NCI-H1092 (cell line): Measurements from ENCODE around the gene FIBIN.

Experiments
- DNase-seq: peaks from one replicate; lab custom pipeline; 2025; lab: John Stamatoyannopoulos, UW

FIBIN gene

DNA sequence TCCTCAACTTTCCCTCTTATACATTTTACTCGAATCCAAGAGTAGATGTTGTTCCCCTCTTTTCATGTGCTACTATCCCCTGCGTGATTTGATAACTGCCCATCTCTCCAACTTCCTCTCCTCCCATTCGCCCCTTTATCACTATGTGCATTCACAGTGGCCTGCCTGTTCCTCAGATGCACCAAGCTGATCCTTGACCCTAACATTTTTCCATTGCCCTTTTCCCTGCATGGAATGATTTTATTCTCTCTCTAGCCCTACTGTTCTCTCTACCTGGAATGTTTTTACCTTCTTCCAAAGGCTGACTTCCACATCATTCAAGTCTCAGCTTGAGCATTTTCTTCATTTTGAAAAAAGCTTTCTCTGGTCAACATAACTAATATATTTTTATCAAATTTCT, 31.0 kb downstream of the FIBIN start:
- DNase-seq = no peak

DNA sequence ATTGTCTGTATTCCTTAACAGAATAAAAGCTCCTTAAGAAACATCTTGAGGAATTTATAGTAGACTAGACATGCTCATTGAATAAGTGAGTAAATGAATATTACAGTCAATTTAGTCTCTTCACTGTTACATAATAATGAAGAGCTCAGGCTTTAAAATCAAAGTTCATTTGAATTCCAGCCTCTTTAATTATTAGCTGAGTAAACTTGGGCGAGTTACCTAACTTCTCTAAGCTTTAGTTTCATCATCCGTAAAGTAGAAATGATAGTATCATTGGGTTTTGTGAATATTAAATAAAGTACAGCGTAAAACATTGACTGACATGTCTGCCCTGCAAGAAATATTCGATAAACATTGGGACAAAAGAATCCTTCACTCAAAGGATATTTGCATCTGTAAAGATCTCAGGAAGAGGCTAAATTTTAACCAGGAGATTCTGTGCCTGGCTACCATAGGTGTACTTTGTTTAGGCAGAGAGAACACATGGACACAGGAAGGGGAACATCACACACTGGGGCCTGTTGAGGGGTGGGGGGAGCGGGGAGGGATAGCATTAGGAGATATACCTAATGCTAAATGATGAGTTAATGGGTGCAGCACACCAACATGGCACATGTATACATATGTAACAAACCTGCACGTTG, 31.5 kb downstream of the FIBIN start:
- no peak for DNase-seq

DNA sequence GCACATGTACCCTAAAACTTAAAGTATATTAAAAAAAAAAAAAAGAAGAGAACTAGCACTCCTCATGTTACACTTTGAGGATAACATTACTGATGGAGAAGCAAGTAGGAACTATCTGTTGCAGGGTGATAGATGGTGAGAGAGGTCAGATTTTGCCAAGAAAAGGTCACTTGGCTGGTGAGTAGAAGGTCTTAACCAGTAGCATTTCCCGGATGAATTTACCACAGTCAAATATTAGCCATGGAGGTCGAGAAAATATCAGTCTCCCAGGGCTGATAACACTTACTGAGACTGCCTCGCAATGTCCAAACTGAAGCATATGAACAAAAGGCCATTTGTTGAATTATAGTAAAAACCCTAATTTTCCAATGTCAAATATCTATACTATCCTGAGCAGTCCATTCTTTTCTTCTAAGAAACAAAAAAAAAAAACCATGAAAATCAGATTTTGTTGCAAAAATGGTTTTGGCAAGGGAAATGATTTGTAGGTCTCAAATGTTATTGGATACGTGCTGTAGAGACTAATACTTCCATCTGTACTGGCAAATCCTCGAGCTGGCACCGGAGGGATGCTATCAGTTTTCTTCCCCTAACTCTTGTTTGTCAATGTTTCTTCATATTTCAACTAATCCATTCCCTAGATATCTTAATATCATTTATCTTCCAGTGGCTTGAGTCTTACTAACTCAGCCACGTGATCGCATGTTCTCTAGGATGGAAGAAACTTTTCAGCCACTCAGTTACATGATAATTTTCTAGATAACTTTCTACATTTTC, 32.2 kb downstream of the FIBIN start:
- no peak for DNase-seq

DNA sequence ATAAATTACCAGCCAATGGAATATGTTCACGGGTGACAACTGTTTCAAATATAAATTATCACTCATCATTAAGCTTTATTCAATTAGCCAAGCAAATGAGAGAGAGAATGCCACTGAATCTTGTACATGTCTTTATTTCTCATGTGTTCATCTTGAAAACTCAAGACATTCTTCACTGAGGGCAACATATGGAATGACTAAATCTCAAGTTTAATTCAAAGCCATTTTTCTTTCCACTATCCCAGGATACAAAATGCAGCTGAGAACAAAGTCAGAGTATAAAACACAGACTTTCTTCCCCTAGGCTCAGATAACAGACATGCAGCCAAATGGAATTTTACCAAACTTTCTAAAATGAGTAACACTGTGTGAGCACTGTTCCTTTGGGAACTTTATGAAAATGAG, 34.7 kb downstream of the FIBIN start:
- DNase-seq = no peak

DNA sequence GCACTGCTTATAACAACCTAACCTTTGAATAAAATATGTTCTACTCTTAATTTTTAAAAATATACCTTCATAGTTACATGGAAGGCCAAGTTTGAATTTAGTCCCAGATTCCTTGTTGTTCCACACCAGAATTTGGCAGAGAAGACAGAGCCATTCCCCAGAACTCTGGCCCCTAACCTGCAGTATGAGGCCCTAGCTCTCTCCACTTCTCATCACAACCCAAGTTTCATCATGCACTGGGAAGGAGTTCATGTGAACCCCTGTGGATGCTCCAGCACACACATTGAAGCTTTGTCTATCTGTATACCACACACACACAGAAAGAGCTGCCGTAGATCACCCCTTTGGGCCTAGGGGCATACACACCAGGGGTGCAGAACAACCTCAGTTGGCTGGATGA, 36.1 kb downstream of the FIBIN start:
- DNase-seq = no peak

DNA sequence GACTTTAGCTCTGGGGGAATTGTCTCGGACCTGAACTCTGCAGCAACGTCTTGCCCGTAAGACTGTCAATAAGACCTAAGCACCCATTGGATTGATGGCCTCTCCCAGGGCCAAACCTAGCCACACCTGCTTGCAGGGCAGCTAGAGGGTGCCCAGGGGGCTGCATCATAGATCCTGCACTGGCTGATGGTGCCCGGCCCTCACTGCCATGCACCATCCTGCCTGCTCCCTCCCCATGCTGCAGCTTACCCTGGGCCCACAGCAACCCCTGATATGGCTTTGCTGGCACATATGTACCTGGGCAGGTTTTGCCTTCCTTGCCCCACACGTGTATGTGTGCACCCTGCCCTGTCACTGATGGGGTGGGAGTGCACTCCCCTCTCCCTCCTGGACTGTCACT, 37.8 kb downstream of the FIBIN start:
- no peak for DNase-seq

DNA sequence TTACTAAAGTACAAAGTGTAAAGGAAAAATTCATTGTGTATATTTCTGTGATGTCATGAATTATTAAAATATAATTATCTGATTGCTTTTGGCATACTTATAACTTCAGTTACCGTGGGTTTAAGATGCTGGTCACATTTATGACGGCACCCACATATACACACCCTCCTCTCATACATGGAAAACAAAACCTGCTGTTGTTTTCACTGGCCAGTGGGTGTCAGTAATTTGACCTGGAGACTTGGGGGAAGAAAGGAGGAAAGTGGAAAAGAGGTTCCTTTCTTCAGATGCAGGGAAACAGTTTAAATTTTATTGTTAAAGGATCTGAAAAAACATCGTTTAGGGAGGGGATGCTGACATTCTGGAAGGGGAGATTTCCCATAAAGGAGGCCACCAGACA, 46.0 kb downstream of the FIBIN start:
- no peak for DNase-seq

DNA sequence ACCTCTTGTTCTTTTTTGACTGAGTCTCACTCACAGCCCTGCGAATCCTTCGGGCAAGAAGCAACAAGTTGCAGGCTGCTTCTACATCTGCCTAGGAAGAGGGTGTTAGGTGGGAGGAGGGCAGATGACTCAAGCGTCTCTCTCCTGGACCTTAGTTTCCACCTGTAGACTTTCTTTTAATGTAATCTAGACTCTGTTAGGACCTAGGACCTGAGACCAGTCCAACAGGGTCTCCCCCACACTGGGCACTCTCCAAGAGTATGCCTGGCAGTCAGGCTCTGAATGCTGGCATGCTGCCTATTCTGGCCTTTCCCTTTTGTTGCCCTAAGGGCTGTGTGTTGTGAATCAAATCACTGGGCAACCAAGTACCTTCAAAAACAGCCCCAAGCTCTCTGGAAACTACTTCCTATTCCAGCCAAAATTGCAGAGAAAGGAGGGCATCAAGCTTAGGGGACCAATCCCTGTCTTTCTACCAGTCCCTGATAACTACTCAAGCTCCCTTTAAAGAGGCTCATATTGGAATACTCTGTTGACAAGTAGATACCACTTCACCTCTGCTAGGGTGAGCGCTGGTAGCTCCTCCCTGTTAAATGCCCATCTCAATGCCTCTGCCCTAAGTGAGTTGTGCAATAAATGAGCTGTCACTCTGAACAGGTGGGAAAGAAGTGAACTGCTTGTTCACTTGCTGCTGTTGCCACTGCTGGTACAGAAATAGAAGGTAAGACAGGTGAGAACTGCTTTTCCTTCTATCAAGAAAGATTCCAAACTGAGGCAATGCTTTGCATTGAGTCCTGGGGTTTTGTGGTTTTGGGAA, 46.6 kb downstream of the FIBIN start, which contains the start of gene BBOX1:
BBOX1 (plus strand) TSS at position 514 of the 814 bp plus-strand sequence. CDS start 14,616 bp downstream, outside the sequence.
- DNase-seq = no peak

DNA sequence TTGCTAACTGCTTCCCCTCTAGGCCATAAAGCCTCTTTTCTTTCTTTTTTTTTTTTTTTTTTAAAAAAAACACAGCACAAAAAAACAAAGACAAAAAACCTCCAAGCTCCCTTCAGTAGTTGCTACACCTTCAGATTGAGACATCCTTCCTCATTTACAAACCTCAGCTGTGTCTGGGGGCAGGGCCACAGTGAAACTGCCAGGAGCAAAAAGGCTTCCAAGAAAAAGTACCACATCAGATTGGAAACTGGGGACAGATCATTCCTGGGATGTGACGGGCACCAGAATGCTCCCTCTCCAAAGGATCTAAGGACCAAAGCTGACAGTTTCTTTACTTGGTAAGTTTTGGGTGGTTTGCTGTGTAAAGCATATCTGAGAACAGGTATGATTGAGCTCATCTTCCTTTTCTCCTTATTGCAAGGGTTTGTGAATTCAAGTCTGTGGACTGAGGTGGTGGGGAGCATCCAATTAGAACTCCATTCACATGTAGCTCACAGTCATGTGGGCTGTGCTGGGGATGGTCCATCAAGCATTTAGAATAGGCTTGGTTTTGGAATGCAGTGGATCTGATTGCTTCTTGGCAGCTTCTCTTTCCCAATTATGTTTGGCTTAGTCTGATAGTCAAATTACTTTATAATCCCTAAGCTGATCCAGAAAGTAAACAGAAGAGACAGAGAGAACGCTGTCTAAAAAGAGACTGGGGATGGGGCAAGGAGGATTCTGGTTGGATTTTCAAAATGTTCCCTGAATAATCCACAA, 47.4 kb downstream of the FIBIN start:
- DNase-seq = no peak
